ENCODE measurements around the gene LRRTM4.
"Not testable (repeated sequence)": the region's sequence is repeated elsewhere in the genome, so short reads cannot be mapped to it uniquely, and the experiment has no call there.

The LRRTM4 gene

GRCh38 chr2:76829374-76830234, 692.6 kb downstream of the LRRTM4 start:
- no peak for DNase-seq

GRCh38 chr2:76826691-76827090, 695.5 kb downstream of the LRRTM4 start:
- no peak for DNase-seq

- no peak for DNase-seq
These were observed 696.8 kb downstream of the LRRTM4 start for GRCh38 chr2:76825140-76825970.

GRCh38 chr2:76821731-76822130, 700.4 kb downstream of the LRRTM4 start:
- DNase-seq, result no peak

- DNase-seq, result no peak
These were observed 709.1 kb downstream of the LRRTM4 start for GRCh38 chr2:76813084-76813483.

- no peak for DNase-seq
These were observed 710.0 kb downstream of the LRRTM4 start for GRCh38 chr2:76812156-76812555.

- no peak for DNase-seq
These were observed 713.0 kb downstream of the LRRTM4 start for GRCh38 chr2:76809136-76809535.

GRCh38 chr2:76808732-76809131, 713.4 kb downstream of the LRRTM4 start:
- DNase-seq, result no peak

GRCh38 chr2:76793647-76794334, 728.4 kb downstream of the LRRTM4 start:
- DNase-seq, result no peak

GRCh38 chr2:76781313-76781712, 740.9 kb downstream of the LRRTM4 start:
- not testable (repeated sequence) for DNase-seq

- DNase-seq, result no peak
These were observed 758.9 kb downstream of the LRRTM4 start for GRCh38 chr2:76763276-76763675.

- no peak for DNase-seq
These were observed 761.8 kb downstream of the LRRTM4 start for GRCh38 chr2:76760367-76760704.

- DNase-seq, result no peak
These were observed 762.4 kb downstream of the LRRTM4 start for GRCh38 chr2:76759634-76760366.

GRCh38 chr2:76752506-76752905, 769.7 kb downstream of the LRRTM4 start:
- DNase-seq, result no peak

GRCh38 chr2:76749858-76750257, 772.3 kb downstream of the LRRTM4 start:
- no peak for DNase-seq

- no peak for DNase-seq
These were observed 773.4 kb downstream of the LRRTM4 start for GRCh38 chr2:76748581-76749296.

- DNase-seq, result no peak
These were observed 776.6 kb downstream of the LRRTM4 start for GRCh38 chr2:76745605-76746004.

GRCh38 chr2:76737607-76738006, 784.6 kb downstream of the LRRTM4 start:
- DNase-seq, result no peak

GRCh38 chr2:76733736-76734135, 788.4 kb downstream of the LRRTM4 start:
- DNase-seq, result no peak

- no peak for DNase-seq
These were observed 791.0 kb downstream of the LRRTM4 start for GRCh38 chr2:76731157-76731556.

GRCh38 chr2:76730021-76730420, 792.2 kb downstream of the LRRTM4 start:
- DNase-seq, result no peak

- no peak for DNase-seq
These were observed 801.0 kb downstream of the LRRTM4 start for GRCh38 chr2:76721226-76721625.

Measured in hematopoietic multipotent progenitor cell treated with erythropoietin and hydrocortisone succinate and interleukin-3 and kit ligand, for 6 days (in vitro differentiated cells).